HepG2 (cell line): ENCODE data around the gene HOXD1. TPM values are rescaled to one million over a fixed set of nuclear protein-coding genes. Genes with fewer than 3 reads are reported as not detected.

Experiments used
- AHR ChIP-seq: IDR thresholded peaks from 2 replicates; pipeline ENCODE4 v1.6.1; 2018; ENCODE audit warnings: missing genetic modification reagents, missing compliant biosample characterization
- BCL3 ChIP-seq: sonication (generic); formaldehyde crosslinking; IDR thresholded peaks from 2 replicates; pipeline ENCODE4 v1.5.1; 2020; ENCODE audit warnings: mild to moderate bottlenecking, missing genetic modification reagents, moderate library complexity
- CBX2 ChIP-seq, 2 experiments: fragments of 200-600 bp in 1 of 2; sonication (generic); formaldehyde crosslinking in 1 of 2; IDR thresholded peaks; 2 replicates each; pipeline versions ENCODE4 v1.7.0 to v1.8.1; 2018 to 2022; ENCODE audit warnings: low read depth in 2 of 2, low read length in 1 of 2, mild to moderate bottlenecking in 1 of 2, missing genetic modification reagents in 1 of 2
- CREB1 ChIP-seq, 2 experiments: fragments of 450-650 bp in 1 of 2; IDR thresholded peaks; 2 replicates each; pipeline ENCODE4 v1.6.1; 2016 to 2017; ENCODE audit warnings: control low read depth in 1 of 2, mild to moderate bottlenecking in 1 of 2, missing compliant biosample characterization in 1 of 2, missing genetic modification characterization in 1 of 2
- DMAP1 ChIP-seq: IDR thresholded peaks from 2 replicates; pipeline ENCODE4 v1.6.1; 2016
- GMEB2 ChIP-seq: IDR thresholded peaks from 2 replicates; pipeline ENCODE4 v1.6.1; 2016; ENCODE audit warnings: missing biosample characterization, missing genetic modification reagents, low read depth
- HINFP ChIP-seq: sonication (generic); formaldehyde crosslinking; IDR thresholded peaks from 2 replicates; pipeline ENCODE4 v1.4.0; 2020; ENCODE audit warnings: low read depth, mild to moderate bottlenecking, missing genetic modification reagents
- HNRNPLL ChIP-seq: fragments of 200-400 bp; formaldehyde crosslinking; IDR thresholded peaks from 2 replicates; pipeline ENCODE4 v1.6.1; 2017; ENCODE audit warnings: mild to moderate bottlenecking, low read depth, low read length; ENCODE audit not compliant: poor library complexity, severe bottlenecking
- IKZF4 ChIP-seq: sonication (generic); formaldehyde crosslinking; IDR thresholded peaks from 2 replicates; pipeline ENCODE4 v1.5.1; 2020; ENCODE audit warnings: borderline replicate concordance, mild to moderate bottlenecking, low read depth, missing genetic modification reagents; ENCODE audit errors: not compliant biosample characterization
- KLF15 ChIP-seq: sonication (generic); formaldehyde crosslinking; IDR thresholded peaks from 2 replicates; pipeline ENCODE4 v1.8.1; 2023; ENCODE audit warnings: borderline replicate concordance, mild to moderate bottlenecking, inconsistent platforms, missing genetic modification reagents, mixed read lengths
- NR3C1 ChIP-seq: sonication (generic); formaldehyde crosslinking; IDR thresholded peaks from 2 replicates; pipeline ENCODE4 v1.4.0; 2020; ENCODE audit warnings: missing genetic modification reagents
- PHF21A ChIP-seq: sonication (generic); formaldehyde crosslinking; IDR thresholded peaks from 2 replicates; pipeline ENCODE4 v1.5.0; 2020; ENCODE audit warnings: mild to moderate bottlenecking, missing genetic modification reagents
- POLR2A ChIP-seq, 2 experiments: IDR thresholded peaks; 2 replicates each; pipeline ENCODE4 v1.6.1; 2011; ENCODE audit warnings: low read depth in 2 of 2, low read length in 2 of 2, mild to moderate bottlenecking in 1 of 2, moderate library complexity in 1 of 2; ENCODE audit not compliant: insufficient read depth in 1 of 2
- POLR2AphosphoS2 ChIP-seq: IDR thresholded peaks from 2 replicates; pipeline ENCODE4 v1.6.1; 2011; ENCODE audit warnings: low read depth, low read length, improper control_type of control experiment
- TFE3 ChIP-seq: IDR thresholded peaks from 2 replicates; pipeline ENCODE4 v1.6.1; 2016
- ZNF629 ChIP-seq: sonication (generic); formaldehyde crosslinking; conservative IDR thresholded peaks from 2 replicates; pipeline ENCODE4 v1.5.0; 2020; ENCODE audit warnings: missing genetic modification reagents
- ZNF646 ChIP-seq: sonication (generic); formaldehyde crosslinking; IDR thresholded peaks from 2 replicates; pipeline ENCODE4 v1.9.0; 2021; ENCODE audit warnings: mild to moderate bottlenecking, missing genetic modification reagents
- polyA plus RNA-seq, 8 experiments: library from polyadenylated mRNA; depleted of rRNA in 3 of 8; stranded (reverse) in 7 of 8; unstranded in 1 of 8; fragments of >200 nt; fragmentation: Illumina TruSeq in 4 of 8; extraction: Trizol in 4 of 8; gene quantifications; 2 replicates each; pipeline versions ENCODE4 v1.2.1 to v1.2.3, GENCODE V29; 2011 to 2016; ENCODE audit warnings: low read depth in 4 of 8, missing spikeins in 1 of 8, mixed read lengths in 1 of 8; ENCODE audit not compliant: insufficient read depth in 1 of 8
- total RNA-seq, 5 experiments: library from RNA; depleted of rRNA; stranded (reverse); fragments of >200 nt; fragmentation: Illumina TruSeq; extraction: Trizol; gene quantifications; 2 replicates each; pipeline ENCODE4 v1.2.3, GENCODE V29; 2016; ENCODE audit warnings: low read depth in 1 of 5

HOXD1 gene
- total and polyA plus RNA-seq, 2 of the 13 experiments (the other 11 are each of a cell fraction or from before 2014, with no cell fraction given) = 10.0 to 22.3 TPM

GRCh38 chr2:176172895-176173566 lies 15.4 kb upstream of the HOXD1 start (continued):
- TF ChIP-seq TFE3 (CRISPR knock-in tag) = no peak
- no peak for TF ChIP-seq CREB1 (IDR thresholded peaks at IDR 0.05)
- no peak for TF ChIP-seq CREB1 (CRISPR knock-in tag; IDR thresholded peaks at IDR 0.05)
- TF ChIP-seq HNRNPLL = no peak
- no peak for TF ChIP-seq AHR (CRISPR knock-in tag)
- no peak for TF ChIP-seq KLF15 (CRISPR knock-in tag)
- no peak for TF ChIP-seq NR3C1 (CRISPR knock-in tag)
- TF ChIP-seq POLR2AphosphoS2 = no peak
- TF ChIP-seq GMEB2 (CRISPR knock-in tag) = no peak
- no peak for TF ChIP-seq DMAP1 (CRISPR knock-in tag)
- no peak for TF ChIP-seq POLR2A (IDR thresholded peaks at IDR 0.05; ENCODE audit: insufficient read depth in 1 of 2, low read depth in 2 of 2, low read length in 2 of 2)
- TF ChIP-seq PHF21A (CRISPR knock-in tag) = peak; percentile 50; the same call in 1 of the 2 replicates
- TF ChIP-seq IKZF4 = no peak
- no peak for TF ChIP-seq ZNF629
- peak; percentile 38 for TF ChIP-seq CBX2 (IDR thresholded peaks at IDR 0.05; ENCODE audit: low read depth, low read length)
- TF ChIP-seq CBX2 (CRISPR knock-in tag; IDR thresholded peaks at IDR 0.05; ENCODE audit: low read depth) = no peak
- TF ChIP-seq ZNF646 (CRISPR knock-in tag) = no peak
- TF ChIP-seq HINFP = no peak
- TF ChIP-seq BCL3 (CRISPR knock-in tag) = no peak
